GM12864 (cell line): ENCODE data around the gene CD164.
"Not testable (repeated sequence)": the region's sequence is repeated elsewhere in the genome, so short reads cannot be mapped to it uniquely, and the experiment has no call there.

Experiments
- DNase-seq: peaks from one replicate; pipeline ENCODE4 v3.0.0-alpha.2; 2011; ENCODE audit warnings: low read depth
- H3K4me3 ChIP-seq: 2 replicates; pipeline ENCODE4 v1.5.1; 2011; ENCODE audit warnings: mild to moderate bottlenecking, low read depth, low read length, control low read depth
- CTCF ChIP-seq: IDR thresholded peaks from 2 replicates; pipeline ENCODE4 v1.5.1; 2011; ENCODE audit warnings: low read depth, mild to moderate bottlenecking, moderate library complexity, low read length, control low read depth, inconsistent platforms; ENCODE audit errors: missing control alignments

Gene CD164

GRCh38 chr6:109343518-109343917, 38.7 kb downstream of the CD164 start:
- TF ChIP-seq CTCF = no peak
- no peak for DNase-seq

DNA sequence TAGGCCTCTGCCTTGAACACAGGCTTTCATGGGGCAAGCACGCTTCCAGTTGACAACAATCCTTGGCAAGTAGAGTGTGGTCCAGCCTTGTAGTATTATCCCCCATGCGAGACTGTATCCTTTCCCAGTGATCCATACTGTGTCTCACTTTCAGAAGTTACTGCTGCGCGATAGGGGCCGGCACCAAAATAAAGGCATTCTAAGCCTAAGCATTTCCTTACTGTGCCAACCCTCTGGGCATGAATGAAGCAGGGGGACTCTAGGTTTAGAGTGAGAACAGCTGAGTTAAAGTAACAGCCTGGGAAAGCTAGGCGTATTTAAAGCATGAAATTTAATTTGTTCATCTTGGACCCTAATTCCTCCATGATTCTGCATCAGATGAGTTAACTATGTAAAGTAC, 39.4 kb downstream of the CD164 start:
- TF ChIP-seq CTCF = no peak
- no peak overlapping the region for H3K4me3 ChIP-seq
- no peak for DNase-seq

More at GRCh38 chr6:109343518-109343917, 38.7 kb downstream of the CD164 start:
- H3K4me3 ChIP-seq = no peak overlapping the region

- no peak for TF ChIP-seq CTCF
- no peak for DNase-seq
- no peak overlapping the region for H3K4me3 ChIP-seq
These were observed 39.8 kb downstream of the CD164 start for GRCh38 chr6:109342506-109342905.

DNA sequence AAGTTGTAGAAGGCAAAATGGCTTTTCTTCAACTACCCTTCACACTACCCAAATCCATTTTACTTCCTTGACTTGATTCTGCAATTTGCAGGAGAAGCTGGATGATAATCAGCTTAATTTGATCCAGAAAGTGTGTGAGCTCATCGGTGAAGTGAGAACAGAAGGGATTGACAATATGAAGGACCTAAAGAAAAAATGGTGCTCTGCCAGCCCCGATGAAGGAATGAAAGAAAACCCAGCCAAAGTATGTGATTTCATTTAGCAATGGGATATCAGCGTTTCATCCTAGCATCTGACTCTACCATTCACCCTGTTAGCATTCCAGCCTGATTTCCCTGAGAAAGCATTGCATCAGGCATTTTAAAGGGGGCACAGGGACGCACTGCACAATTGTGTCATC, 41.5 kb downstream of the CD164 start:
- no peak for DNase-seq
- no peak overlapping the region for H3K4me3 ChIP-seq
- TF ChIP-seq CTCF = no peak

DNA sequence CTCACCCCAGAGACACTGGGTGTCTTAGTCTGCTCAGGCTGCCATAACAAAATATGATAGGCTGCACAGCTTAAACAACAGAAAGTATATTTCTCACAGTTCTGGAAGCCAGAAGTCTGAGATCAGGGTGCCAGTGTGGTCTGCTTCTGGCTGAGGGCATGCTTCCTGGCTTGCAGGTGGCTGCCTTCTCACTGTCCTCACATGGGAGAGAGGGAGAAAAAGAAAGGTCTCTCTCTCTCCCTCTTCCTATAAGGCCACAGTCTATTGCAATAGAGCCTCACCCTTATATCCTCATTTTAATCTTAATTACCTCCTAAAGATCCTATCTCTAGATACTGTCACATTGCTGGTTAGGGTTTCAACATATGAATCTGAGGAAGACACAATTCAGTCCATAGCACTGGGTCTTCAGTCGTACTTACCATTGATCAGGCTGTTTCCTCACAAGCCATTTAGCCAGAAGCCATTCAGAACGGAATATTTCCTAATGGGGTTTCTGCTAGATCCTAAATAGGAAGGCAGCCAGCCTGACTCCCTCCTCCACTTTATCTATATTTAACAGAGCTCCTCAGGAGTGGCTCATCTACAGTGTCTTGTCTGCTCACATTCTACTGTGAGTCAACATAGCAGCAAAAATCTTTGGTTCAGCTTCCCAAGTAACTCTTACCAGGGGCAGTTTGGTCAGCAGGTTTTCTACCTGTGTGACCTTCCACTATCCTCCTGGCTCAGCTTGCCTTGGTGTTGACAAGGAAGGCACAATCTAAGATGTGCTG, 42.2 kb downstream of the CD164 start:
- H3K4me3 ChIP-seq = no peak overlapping the region
- DNase-seq = no peak
- no peak for TF ChIP-seq CTCF

DNA sequence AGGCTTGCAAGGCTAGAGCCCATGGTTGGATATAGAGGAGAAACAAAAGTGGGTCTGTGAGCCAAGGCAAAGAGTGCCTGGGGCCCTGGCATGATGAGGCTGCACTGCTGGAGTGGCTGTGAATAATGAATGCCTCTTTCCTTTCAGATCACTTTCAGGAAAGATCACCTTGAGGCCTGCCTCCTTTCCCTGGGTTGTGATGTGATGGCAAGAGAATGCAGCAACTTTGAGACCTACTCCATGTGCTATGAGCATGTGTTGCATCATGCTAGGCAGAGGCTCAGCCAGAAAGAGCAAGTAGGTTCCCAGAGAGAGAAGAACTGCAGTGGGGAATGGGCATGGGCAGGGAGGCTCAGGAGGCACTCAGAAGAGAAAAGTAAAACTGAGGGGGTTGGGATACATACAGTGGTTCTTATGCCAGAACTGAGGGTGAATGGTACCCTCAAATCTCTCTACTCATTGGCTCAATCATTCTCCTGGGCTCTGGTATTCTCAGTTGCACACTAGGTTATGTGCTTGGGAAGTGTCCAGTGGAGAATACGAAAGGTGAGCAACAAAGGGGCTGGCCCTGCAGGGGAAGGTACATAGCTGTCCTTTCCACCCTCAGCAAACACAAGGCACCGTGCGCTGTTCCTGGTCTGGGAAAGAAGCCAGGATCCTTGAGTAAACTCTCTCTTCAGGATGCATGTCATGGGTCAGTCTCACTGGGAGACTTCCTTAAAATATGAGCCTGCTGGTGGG, 45.9 kb downstream of the CD164 start:
- no peak for TF ChIP-seq CTCF
- H3K4me3 ChIP-seq = no peak overlapping the region
- DNase-seq = no peak

DNA sequence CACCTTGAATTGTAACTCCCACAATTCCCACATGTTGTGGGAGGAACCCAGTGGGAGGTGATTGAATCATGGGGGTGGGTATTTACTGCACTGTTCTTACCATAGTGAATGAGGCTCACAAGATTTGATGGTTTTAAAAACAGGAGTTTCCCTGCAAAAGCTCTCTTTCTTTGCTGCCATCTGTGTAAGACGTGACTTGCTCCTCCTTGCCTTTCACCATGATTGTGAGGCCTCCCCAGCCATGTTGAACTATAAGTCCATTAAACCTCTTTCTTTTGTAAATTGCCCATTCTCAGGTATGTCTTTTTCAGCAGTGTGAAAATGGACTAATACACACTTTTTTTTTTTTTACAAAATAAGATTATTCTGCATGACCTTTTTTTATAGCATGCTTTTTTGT, 48.4 kb downstream of the CD164 start:
- not testable (repeated sequence) for DNase-seq

More for the DNA sequence above, 48.4 kb downstream of the CD164 start:
- not testable (repeated sequence) for H3K4me3 ChIP-seq
